Lower leg skin (tissue), 4 donors: Measurements from ENCODE around the gene DAPK2. TPM values are rescaled to one million over a fixed set of nuclear protein-coding genes. Genes with fewer than 3 reads are reported as not detected.

ENCODE experiments used
- DNase-seq, 2 donors: peaks; one replicate each; pipeline ENCODE4 v3.0.0-alpha.2; 2019; ENCODE audit warnings: low spot score in 2 of 2
- H3K4me3 ChIP-seq: fragments of 200-600 bp; sonication (generic); 2 replicates; pipeline ENCODE4 v1.5.1; 2017; ENCODE audit warnings: mild to moderate bottlenecking, low read depth; ENCODE audit not compliant: poor library complexity, severe bottlenecking
- CTCF ChIP-seq, 3 donors: fragments of 450-650 bp; IDR thresholded peaks; one replicate each; pipeline ENCODE4 v1.5.1; 2016; ENCODE audit warnings: antibody characterized with exemption in 3 of 3, mild to moderate bottlenecking in 3 of 3, moderate library complexity in 2 of 3
- POLR2A ChIP-seq, 2 donors: fragments of 450-650 bp; IDR thresholded peaks; one replicate each; pipeline ENCODE4 v1.6.1; 2016 to 2017; ENCODE audit warnings: antibody characterized with exemption in 2 of 2, mild to moderate bottlenecking in 1 of 2, moderate library complexity in 1 of 2
- WGBS, 2 donors: methylation state at CpG; one replicate each; pipeline ENCODE4 v1.1.5; 2018; 5-methylcytosine and 5-hydroxymethylcytosine counted together
- intact Hi-C: fragments of 100-400 bp; cut with DNase I; formaldehyde crosslinking; loops from one replicate; pipeline ENCODE4 v1.15.0; 2023; ENCODE audit warnings: low total_unique reads
- total RNA-seq, 4 donors: library from RNA; depleted of rRNA; stranded (reverse); fragments of >200 nt; gene quantifications; one replicate each; pipeline ENCODE4 v1.1.0, GENCODE V29; 2016

Gene DAPK2
- total RNA-seq, 4 donors from 2014 or later, result 10.9 to 27.5 (median 13.3) TPM

GRCh38 chr15:63922261-63922904, 123.9 kb downstream of the DAPK2 start:
- no peak overlapping the region for H3K4me3 ChIP-seq
- no peak for DNase-seq
- intact Hi-C loops, result no loop called here
- no peak for TF ChIP-seq CTCF (IDR thresholded peaks at IDR 0.05)
- TF ChIP-seq POLR2A (IDR thresholded peaks at IDR 0.05), result no peak
- 53 to 59% methylated on average over 3 of the region's 3 CpGs for WGBS, 2 donors

GRCh38 chr15:63920504-63921175, 125.6 kb downstream of the DAPK2 start:
- WGBS, 2 donors, result 91 to 92% methylated on average over 14 of the region's 14 CpGs
- intact Hi-C loops, result no loop called here
- no peak for DNase-seq
- no peak overlapping the region for H3K4me3 ChIP-seq
- no peak for TF ChIP-seq POLR2A (IDR thresholded peaks at IDR 0.05)
- TF ChIP-seq CTCF (IDR thresholded peaks at IDR 0.05), result no peak

- no peak overlapping the region for H3K4me3 ChIP-seq
- intact Hi-C loops, result no loop called here
- no peak for DNase-seq
- no peak for TF ChIP-seq CTCF (IDR thresholded peaks at IDR 0.05)
- 91 to 92% methylated on average over 9 of the region's 9 CpGs for WGBS, 2 donors
These were observed 127.4 kb downstream of the DAPK2 start for GRCh38 chr15:63918901-63919348.

- DNase-seq, result no peak
- TF ChIP-seq POLR2A (IDR thresholded peaks at IDR 0.05) (no peak), CTCF (IDR thresholded peaks at IDR 0.05) (no peak)
- no peak overlapping the region for H3K4me3 ChIP-seq
- intact Hi-C loops, result no loop called here
- WGBS, 2 donors, result 59 to 85% methylated on average over 6 of the region's 6 CpGs
These were observed 128.0 kb downstream of the DAPK2 start for GRCh38 chr15:63918317-63918672.

GRCh38 chr15:63917588-63918316, 128.5 kb downstream of the DAPK2 start:
- no peak overlapping the region for H3K4me3 ChIP-seq
- intact Hi-C loops, result no loop called here
- no peak for TF ChIP-seq CTCF (IDR thresholded peaks at IDR 0.05)
- no peak for TF ChIP-seq POLR2A (IDR thresholded peaks at IDR 0.05)
- 64 to 81% methylated on average over 8 of the region's 8 CpGs for WGBS, 2 donors
- no peak for DNase-seq
